HG02973 (cell line): ENCODE measurements around the gene DYSF.
"Not testable (repeated sequence)": the region's sequence is repeated elsewhere in the genome, so short reads cannot be mapped to it uniquely, and the experiment has no call there.

Experiments used
- ATAC-seq: cut with Tn5 transposase; IDR thresholded peaks from one replicate; pipeline ENCODE4 v1.9.1; 2021; ENCODE audit warnings: moderate library complexity; ENCODE audit not compliant: unreplicated experiment

DYSF gene

DNA sequence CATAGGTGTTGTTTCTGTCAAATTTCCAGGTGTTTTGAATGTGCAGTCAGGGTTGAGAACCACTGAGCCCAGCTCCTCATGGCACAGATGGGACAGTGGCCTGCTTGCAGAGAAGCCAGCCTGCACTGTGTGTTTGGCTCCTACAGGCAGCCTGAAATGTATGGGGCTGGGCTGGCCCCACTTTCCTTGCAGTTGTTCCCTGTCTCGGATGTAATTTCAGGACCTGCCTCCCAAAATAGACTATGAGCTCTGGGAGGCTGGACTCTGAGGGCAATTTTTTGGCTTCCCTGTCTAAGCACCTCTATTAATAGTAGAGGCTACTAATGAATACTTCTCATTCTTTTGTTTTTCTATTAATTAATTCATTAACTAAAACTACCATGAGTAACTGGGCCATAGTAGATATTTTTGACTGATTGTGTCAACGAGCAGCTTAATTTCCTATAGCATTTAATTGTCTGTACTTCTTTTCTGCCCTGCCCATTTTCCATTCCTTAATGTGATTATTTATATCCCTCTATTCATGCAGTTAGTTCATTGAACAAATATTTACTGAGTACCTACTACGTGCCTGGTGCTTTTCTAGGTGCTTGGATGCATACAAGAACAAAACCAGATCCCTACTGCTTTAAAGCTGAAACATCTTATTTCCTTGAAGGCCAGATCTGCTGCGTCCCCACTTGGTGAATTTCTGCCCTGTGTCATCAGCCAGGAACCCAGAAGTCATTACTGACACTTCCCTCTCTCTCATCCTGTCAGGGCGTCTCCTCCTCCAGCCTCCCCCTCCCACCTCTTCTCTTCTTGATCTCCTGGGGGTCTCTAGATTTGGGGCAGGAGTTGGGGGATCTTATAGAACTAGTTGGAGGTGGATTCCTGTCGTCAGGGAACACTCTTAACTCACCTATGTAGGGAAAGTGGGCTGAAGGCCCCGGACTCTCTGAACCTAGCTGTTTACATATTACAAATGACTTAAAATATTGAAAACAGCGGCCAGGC, 16.3 kb downstream of the DYSF start:
- no peak for ATAC-seq

DNA sequence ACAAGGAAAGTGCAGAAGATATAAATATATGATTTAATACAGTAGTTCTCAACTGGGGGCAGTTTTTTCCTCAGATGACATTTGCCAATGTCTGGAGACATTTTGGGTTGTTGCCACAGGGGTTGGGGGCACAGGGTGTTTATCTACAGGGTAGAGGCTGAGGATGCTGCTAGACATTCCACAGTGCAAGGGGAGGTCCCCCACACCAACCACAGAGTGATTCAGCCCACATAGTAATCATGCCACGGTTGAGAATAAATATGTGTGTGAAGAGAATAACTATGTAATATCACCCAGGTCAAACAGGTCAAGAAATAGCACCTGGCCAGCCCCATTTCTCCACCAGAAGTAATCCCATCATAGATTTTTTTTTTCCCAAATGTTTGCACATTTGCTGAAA, 17.9 kb downstream of the DYSF start:
- ATAC-seq: no peak

DNA sequence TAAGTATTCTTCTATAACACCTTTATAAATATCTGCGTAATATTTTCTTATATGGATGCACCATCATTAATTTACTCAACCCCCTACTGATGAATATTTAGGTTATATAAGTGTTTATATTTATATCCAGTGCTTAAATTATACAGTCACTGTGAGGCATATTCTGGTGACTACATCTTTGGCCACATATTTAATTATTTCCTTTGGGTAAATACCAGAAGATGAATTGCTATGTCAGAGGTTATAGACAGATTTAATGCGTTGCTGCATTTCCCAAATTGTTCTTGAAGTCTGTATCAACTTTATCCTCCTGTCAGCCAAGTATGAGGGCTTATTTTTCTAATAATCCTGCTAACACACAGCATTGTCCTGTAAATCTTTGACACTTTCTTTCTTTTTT, 18.7 kb downstream of the DYSF start:
- no peak for ATAC-seq

DNA sequence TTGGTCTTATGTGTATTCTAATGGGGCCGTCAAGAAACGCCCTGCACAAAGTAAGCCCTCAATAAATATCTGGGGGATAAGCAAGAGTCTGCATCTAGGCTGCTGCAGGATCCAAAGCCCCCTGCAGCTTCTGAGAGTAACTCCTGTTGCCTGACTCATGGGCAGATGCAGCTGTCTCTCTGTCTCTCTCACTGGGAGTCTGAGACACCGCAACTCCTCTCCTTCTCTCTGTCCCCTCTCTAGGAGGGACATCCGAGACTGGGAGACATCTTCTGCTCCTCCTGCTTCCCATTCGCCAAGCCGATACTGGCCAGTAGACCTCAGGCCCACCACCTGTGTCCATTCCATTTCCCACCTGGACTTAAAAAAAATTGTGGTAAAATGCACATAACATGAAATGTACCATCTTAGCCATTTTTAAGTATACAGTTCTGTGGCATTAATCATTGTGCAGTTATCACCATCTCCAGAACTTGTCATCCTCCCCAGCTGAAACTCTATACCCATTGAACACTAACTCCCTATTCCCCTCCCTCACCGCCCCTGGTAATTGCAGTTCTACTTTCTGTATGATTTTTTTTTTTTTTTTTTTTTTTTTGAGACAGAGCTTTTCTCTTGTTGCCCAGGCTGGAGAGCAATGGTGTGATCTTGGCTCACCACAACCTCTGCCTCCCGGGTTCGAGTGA, 20.1 kb downstream of the DYSF start:
- no peak for ATAC-seq

DNA sequence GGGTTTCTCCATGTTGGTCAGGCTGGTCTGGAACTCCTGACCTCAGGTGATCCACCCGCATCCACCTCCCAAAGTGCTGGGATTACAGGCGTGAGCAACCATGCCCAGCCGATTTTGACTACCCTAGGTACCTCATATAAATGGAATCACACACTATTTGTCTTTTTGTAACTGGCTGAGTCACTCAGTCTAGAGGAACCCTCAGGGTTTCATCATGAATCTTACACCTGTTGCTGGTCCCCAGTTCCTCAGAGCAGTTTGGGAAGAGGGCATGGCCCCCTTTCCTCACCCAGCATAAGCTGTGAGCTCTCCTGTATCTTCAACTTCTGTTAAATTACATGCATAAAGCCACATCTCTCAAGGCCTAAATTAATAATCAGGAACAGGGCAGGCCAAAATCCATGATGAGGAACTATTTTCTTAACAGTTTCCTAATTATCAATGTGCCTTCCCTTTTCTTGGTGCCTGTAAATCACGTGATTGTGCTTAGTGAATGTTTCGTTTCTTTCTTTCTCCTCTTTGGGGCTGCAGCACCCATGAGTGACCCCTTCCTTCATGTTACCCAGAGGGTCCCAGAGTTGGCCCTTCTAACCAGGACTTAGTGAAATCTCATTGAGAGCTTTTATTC, 20.9 kb downstream of the DYSF start:
- no peak for ATAC-seq

DNA sequence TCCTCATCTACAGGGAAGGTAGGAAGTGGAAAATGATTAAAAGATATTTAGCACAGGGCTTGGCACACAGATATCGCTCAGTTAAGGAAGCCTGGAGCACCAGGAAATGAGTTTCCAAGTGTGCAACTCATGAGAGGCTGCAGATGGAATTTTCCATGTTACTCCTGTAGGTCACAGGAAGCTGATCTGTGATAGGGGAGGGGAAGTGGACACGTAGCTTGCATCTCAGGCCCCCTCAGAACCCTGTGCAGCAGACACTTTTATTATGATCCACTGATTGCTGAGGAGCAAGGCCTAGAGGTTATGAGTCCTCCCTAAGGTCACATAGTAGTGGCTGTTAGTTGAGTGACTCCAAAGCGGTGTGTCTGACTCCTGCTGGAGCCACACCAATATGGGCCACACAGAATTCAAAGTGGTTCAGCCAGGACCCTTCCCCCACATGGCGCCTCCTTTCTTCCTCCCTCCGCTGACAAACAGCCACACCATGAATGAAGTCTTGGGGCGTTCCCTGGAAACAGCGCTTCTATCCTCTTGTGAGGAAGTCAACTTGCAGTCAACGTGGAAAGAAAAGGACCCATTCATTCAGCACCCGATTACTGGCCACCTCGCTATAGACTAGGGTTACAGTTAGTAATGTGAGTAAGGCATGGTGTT, 21.5 kb downstream of the DYSF start:
- no peak for ATAC-seq

DNA sequence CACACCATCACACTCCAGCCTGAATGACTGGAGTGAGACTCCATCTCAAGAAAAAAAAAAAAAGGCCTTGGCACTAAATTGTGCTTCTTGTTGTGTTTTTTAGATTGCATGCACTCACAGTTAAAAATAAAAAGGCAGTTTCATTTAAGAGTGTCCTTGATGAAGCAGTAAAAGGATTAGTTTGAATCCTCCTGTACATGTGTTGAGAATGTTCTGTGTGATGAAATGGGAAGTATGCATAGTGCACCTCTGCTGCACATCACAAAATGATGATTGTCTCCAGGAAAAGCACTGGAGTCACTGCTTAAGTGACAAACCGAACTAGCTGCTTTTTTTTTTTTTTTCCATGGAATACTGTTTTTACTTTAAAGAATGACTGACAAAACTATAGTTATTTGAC, 23.1 kb downstream of the DYSF start:
- no peak for ATAC-seq

DNA sequence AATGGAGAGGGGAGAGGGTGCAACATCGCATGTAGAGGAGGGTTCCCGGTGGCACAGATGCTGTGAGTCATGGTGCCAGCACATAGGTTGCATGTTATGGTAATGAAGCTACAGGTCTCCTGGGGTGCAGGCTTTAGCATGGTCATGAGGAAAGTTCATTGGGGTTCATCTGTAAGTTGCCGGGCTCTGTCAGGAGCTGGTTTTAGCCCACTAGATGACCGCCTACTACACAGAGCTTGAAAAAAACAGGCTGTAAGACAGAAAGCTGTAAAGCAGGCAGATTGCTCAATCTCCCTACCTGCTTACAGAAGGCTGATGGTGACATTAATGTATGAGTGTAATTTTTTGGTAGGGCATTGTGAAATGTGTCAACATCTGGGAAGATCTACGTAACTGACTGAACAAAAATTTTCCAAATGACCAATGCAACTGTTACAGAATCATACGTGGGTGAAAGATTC, 23.9 kb downstream of the DYSF start:
- no peak for ATAC-seq

DNA sequence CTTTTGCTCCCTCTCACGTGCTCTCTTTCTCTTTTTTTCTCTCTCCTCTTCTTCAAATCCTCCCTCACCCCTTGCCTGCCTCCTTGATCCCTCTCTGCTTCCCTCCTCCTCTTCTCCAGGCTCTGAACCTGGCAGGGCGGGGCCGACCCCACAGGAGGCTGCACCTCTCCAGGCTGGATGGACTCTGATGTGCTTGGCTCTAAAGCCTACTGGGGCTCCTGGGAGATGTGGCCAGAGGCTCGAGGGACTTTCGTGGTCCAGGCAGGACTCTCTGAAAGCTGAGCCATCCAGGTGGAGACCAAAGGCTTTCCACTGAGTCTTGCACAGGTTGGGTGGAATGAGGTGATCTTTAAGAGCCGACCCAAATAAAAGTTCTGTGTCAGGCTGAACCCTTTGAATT, 25.4 kb downstream of the DYSF start:
- no peak for ATAC-seq

DNA sequence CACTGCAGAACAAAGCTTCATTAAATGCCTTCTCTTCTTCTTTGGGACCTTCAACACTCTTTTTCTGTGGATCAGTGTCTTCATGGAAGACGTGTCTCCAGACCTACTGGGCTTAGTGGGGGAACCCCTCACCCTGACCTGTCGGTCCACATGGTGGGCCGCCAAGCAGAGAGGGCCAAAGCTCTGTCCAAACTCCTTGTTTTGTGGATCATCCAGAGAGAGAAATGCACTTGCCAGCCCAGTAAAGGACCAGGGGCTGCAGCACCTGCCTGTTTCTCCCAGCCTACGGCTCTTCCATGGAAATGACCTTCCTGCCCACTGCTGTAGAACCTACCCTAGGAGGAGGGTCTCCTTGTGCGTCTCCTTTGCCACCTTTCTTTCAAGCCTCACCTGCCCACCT, 25.9 kb downstream of the DYSF start:
- no peak for ATAC-seq

DNA sequence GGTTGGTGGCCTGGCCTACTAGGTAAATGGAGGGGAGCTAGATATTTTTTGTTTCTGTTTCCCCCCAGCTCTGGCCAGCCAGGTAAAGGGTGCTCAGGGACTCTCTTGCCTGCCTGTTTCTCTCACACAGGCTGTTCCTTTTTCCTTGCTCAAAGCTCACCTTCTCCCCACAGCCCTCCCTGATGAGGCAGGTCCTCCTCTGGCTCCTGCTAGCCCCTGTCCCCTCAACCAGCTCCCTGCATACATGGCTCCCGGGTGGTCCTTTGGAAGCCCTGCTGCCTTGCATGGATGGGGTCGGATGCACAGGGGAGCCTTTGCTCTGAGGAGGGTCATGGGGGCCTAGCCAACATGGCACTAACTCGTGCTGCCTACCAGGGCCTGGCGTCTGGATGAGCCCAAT, 27.8 kb downstream of the DYSF start:
- ATAC-seq: no peak

DNA sequence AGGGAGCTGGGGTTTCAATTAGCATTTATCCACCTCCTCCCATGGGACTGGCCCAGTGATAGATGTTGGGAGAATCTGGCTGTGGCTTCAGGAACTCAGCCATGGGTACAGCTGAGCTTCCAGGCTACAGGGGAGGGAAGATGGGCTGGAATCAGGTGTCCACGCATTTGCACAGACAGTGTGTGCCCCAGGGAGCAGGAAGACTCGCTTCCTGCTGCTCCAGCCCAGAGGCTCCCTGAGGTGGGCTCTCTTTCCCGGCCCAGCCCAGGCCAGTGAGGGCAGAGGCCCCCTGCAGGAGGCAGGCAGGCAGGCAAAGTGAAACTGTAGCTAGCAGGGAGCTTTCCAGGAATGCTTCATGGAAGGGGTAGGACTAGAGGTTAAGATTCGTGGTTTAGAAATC, 28.7 kb downstream of the DYSF start:
- no peak for ATAC-seq

DNA sequence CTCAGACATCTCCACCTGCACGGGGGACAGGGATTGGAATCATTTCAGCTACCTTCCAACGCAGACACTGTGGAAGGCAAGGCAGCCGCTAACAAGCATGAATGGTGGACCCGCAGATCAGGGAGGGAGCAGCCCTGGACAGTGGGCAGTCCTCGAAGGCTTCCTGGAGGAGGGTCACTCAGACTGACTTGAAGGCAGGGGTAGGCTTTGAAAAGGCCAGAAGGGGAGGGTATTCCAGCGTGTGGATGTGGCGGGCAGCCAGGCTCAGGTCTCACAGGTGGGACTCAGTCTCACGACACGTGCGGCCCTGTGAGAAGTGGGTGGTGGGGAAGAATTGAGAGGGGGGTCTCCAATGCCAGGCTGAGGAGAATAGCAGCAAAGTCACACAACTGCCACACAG, 29.9 kb downstream of the DYSF start:
- ATAC-seq: no peak

DNA sequence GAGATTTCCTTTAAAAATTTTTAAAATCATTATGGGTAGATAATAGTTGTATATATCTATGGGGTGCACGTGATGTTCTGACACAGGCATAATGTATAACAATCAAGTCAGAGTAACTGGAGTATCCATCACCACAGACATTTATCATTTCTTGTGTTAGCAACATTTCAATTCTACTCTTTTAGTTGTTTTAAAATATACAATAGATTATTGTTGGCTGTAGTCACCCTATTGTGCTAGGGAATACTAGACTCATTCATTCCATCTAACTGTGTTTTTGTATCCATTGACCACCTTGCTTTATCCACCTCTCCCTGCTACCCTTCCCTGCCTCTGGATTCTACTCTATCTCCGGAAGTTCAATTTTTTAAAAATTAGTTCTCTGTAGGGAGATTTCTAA, 31.0 kb downstream of the DYSF start:
- ATAC-seq: no peak

DNA sequence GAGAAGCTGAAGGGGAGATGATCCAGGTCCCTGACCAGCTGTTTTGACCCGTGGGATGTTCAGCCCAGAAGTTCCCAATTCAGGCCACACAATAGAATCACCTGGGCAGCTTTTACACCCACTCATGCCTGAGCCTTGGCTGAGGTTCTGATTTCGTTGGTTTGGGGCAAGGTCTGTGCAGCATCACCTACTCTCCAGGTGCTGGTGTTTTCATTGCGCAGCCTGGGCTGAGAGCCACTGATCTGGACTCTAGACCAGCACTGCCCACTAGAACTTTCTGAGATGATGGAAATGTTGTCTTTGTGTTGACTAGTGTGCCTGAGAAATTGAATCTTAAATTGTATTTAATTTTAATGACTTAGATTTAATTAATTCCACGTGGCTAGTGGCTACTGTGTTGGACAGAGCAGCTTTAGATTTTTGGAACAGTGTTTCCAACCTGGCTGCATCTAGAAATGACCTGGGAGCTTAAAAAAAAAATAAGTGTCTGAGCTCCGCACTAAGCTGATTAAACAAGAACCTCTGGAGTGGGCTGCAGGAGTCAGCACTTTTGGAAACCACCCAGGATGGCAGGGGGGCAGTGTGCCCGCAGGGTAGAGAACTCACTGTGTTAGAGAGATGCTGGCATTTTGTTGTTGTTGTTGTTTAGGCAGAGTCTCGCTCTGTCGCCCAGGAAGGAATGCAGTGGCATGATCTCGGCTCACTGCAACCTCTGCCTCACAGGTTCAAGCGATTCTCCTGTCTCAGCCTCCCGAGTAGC, 33.7 kb downstream of the DYSF start:
- ATAC-seq: no peak

DNA sequence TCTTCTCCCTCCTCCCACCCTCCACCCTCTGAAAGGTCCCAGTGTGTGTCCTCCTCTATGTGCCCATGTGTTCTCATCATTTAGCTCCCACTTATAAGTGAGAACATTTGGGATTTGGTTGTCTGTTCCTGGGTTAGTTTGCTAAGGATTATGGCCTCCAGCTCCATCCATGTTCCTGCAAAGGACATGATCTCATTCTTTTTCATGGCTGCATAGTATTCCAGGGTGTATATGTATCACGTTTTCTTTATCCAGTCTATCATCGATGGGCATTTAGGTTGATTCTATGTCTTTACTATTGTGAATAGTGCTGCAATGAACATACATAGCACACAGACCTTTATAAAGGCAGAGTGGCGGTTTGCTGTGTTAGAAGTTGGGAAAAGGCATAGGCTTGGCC, 38.2 kb downstream of the DYSF start:
- not testable (repeated sequence) for ATAC-seq

DNA sequence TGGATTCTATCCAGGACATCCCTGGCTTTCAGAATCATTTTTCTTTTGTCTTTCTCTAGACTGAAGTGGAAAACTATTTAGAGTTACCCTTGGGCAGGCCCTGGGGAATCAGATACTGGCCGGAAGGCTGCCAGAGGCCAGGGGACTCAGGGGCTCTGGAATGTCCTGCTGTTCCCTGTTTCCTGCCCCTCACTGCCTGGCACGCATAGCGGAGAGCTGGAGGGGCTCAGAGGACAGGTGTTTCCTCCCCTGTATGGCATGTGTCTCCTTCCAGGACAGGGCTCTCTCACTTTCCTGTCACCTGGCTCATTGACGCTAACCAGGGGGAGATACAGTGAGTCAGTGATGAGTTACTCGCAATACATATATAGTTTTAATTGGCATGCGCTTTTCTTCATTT, 38.8 kb downstream of the DYSF start:
- ATAC-seq: no peak

DNA sequence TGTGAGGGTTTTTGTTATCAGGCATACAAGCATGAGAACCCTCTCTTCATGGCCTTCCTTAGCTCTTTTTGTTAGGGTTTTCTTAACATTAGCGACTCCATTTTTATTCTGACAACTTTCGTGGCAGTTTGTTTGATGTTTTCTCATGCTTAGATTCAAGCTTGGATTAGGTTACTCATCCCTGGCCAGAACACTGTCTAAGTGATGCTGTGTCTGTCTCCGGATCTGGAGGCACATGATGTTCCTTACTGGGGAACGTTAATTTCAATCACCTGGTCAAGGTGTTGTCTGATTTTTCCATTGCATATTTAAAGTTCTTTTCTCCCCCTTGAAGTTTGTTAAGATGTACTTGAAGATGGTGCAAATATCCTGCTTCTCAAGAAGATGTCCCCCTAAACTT, 40.7 kb downstream of the DYSF start:
- ATAC-seq: no peak

DNA sequence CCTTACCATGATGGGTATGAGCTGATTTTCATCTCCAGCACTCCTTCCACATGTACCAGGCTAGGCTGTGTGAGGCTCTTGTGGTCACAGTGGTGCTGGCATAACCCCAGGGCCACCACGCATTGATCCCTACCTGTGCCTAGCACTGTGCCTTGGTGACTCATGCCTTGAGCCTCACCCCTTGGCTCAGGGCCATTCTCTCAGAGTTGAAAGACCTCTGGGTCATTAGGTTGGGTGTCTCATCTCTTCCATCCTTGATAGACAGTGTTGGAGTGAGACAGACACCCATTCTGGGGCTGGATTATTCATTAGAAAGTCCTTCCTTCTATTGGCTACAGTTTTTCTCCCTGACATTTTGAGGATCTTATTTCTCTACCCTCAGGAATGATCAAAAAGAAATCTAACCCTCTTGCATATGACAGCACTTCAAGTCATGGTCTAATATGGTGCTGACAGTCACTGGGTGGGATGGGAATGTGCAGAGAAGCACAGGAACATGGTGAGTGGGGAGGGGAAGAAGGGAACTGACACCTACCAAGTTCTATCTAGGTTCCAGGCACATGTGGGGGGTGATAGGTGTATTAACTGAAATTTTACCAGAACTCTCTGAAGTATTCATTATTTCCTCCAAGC, 41.3 kb downstream of the DYSF start:
- ATAC-seq: no peak

DNA sequence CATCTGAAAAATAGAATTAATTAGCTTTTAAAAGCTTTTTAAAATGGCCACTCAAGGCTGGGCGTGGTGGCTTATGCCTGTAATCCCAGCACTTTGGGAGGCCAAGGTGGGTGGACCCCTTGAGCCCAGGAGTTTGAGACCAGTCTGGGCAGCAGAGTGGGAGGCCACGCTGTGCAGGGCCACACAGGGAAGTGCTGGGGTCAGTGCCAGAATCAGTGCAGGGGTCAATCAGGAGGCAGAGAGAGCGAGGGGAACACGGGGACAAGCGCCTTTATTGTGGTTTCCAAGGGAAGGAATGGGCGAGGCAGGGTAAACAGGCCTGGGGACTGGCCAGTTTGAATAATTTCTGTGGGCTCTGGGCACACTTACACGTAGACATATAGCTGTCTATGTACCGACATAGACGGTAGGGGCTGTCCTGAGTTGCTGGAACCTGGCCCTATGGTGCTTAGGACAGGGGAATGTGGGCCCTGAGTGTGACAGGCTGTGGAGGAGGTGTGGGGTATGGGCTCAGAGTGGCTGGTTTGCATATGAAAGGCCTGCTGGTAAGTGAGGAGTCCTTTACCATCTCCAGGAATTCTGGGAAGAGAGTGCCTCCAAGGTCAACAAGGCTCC, 42.9 kb downstream of the DYSF start:
- no peak for ATAC-seq
